Neural cell (in vitro differentiated cells): ENCODE data around the gene RBM5.
A peak's percentile ranks its signal among the peaks of the same experiment; 100 is the strongest.

ENCODE experiments used
- CTCF ChIP-seq: fragments of 450-650 bp; IDR thresholded peaks from 2 replicates; pipeline ENCODE4 v1.5.1; 2014; ENCODE audit warnings: antibody characterized with exemption, mild to moderate bottlenecking, moderate library complexity; ENCODE audit not compliant: poor library complexity, severe bottlenecking
- EZH2 ChIP-seq: fragments of 200-600, 300-800 bp; shearing (Covaris generic), sonication (generic); IDR thresholded peaks from 2 replicates; pipeline ENCODE4 v1.6.1; 2014; ENCODE audit warnings: antibody characterized with exemption, low read length, borderline replicate concordance, mild to moderate bottlenecking; ENCODE audit not compliant: insufficient read depth, poor library complexity, severe bottlenecking
- REST ChIP-seq: IDR thresholded peaks from 2 replicates; pipeline ENCODE4 v1.6.1; 2012; ENCODE audit warnings: borderline replicate concordance

- TF ChIP-seq CTCF = no peak
- TF ChIP-seq REST = peak; percentile 5
- no peak for TF ChIP-seq EZH2
These were observed 858 bp downstream of the RBM5 start for GRCh38 chr3:50089609-50089945.
